Stimulated activated CD4-positive, alpha-beta T cell treated with anti-CD3 and anti-CD28 coated beads, TNF-alpha, amount 100 ng/mL, for 4 hours (primary cell): ENCODE data around the gene MLH3.
"Not testable (repeated sequence)": the region's sequence is repeated elsewhere in the genome, so short reads cannot be mapped to it uniquely, and the experiment has no call there.

ENCODE experiments used
- DNase-seq, 3 experiments: peaks; one replicate each; pipeline ENCODE4 v3.0.0-alpha.2; 2020; ENCODE audit warnings: low read depth in 3 of 3

Gene MLH3

GRCh38 chr14:75050852-75051555 lies at the start of gene MLH3:
Gene MLH3, minus strand, starts transcription at chr14:75051467. Its CDS starts 1,812 bp downstream, at chr14:75049655.
- peak; percentile 68 to 75 (median 72) for DNase-seq

- no peak for DNase-seq
These were observed 47.4 kb upstream of the MLH3 start for GRCh38 chr14:75098682-75099081.

GRCh38 chr14:75098212-75098611 lies 46.9 kb upstream of the MLH3 start:
- DNase-seq: no peak

- no peak for DNase-seq
These were observed 45.7 kb upstream of the MLH3 start for GRCh38 chr14:75096959-75097358.

GRCh38 chr14:75095690-75096089 lies 44.4 kb upstream of the MLH3 start:
- no peak for DNase-seq

- DNase-seq: no peak
These were observed 43.6 kb upstream of the MLH3 start for GRCh38 chr14:75094896-75095295.

GRCh38 chr14:75092698-75093097 lies 41.4 kb upstream of the MLH3 start:
- no peak for DNase-seq

GRCh38 chr14:75091251-75091650 lies 40.0 kb upstream of the MLH3 start:
- DNase-seq: no peak

GRCh38 chr14:75090353-75090752 lies 39.1 kb upstream of the MLH3 start:
- no peak for DNase-seq

- DNase-seq: peak in 1 of 3 experiments; percentile 10
These were observed 37.5 kb upstream of the MLH3 start for GRCh38 chr14:75088566-75089373.

- DNase-seq: no peak
These were observed 36.9 kb upstream of the MLH3 start for GRCh38 chr14:75088153-75088552.

- no peak for DNase-seq
These were observed 33.2 kb upstream of the MLH3 start for GRCh38 chr14:75084513-75084912.

- DNase-seq: no peak
These were observed 32.0 kb upstream of the MLH3 start for GRCh38 chr14:75083271-75083670.

GRCh38 chr14:75081660-75082229 lies 30.5 kb upstream of the MLH3 start:
- no peak for DNase-seq

- DNase-seq: no peak
These were observed 28.3 kb upstream of the MLH3 start for GRCh38 chr14:75079521-75079920.

- no peak for DNase-seq
These were observed 26.5 kb upstream of the MLH3 start for GRCh38 chr14:75077794-75078193.

- DNase-seq: no peak
These were observed 19.1 kb upstream of the MLH3 start for GRCh38 chr14:75070383-75070782.

- DNase-seq: no peak
These were observed 18.5 kb upstream of the MLH3 start for GRCh38 chr14:75069811-75070145.

GRCh38 chr14:75069121-75069810 lies 18.0 kb upstream of the MLH3 start, which contains the start of gene ZC2HC1C:
Gene ZC2HC1C, plus strand, starts transcription at chr14:75069641. Its CDS starts 933 bp downstream, at chr14:75070574.
- peak; percentile 26 to 46 (median 31) for DNase-seq

GRCh38 chr14:75068294-75069120 lies 17.2 kb upstream of the MLH3 start:
- no peak for DNase-seq

GRCh38 chr14:75067765-75068164 lies 16.5 kb upstream of the MLH3 start:
- DNase-seq: not testable (repeated sequence)
